ENCODE data around the gene CIDEA. TPM values are rescaled to one million over a fixed set of nuclear protein-coding genes. Genes with fewer than 3 reads are reported as not detected.
"Not testable (repeated sequence)": the region's sequence is repeated elsewhere in the genome, so short reads cannot be mapped to it uniquely, and the experiment has no call there.

The CIDEA gene
- total RNA-seq, 2 experiments from 2014 or later: not detected

DNA sequence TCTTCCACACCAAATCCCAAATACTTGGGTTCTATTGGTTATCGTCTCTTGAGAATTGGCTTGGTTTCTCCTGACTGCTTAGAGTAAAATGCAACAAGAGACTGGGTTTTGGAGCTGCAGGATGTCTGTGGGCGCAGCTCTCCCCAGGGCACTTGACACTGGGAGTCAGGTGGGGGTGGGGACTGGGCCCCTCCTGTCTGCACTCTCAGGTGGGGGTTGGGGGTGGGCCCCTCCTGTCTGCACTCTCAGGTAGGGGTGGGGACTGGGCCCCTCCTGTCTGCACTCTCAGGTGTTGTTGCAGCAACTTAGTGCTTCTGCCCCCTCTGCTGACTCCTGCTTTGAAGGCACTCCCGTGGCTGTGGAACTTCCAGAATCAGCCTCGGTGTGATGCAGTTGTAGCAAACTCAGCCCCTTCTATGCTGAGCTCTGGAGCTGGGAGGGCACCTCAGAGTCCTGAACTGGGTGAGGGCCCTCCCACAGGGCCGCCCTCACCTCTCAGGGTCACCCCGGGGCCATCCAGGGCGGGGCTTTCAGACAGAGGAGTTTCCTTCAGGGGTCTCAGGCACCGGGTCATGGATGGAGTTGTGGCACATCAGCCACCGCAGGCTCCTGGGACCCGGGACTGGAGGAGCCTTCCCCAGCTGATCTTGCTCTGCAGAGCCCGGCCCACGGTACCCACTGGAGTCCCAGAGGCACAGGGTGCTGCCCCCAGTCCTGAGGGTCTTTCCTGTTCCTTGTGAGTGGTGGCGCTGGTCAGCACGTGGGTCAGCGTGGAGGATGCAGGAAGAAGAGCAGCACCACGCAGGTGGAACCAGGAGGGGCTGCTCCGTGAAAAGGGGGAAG, 22.9 kb upstream of the CIDEA start:
- intact Hi-C loops (cut with micrococcal nuclease): loop anchor here (10.0 kb wide), 1 partner anchor 176 kb away; no protein-coding TSS in a partner anchor
- Mint-ChIP-seq H3K36me3 (ENCODE audit: low read depth) (no peaks in the 10 kb centered on the region), H3K27me3 (ENCODE audit: low read depth) (no peaks in the 10 kb centered on the region), H3K4me3 (no peak overlapping the region), H3K4me1 (ENCODE audit: low read depth) (no peaks in the 10 kb centered on the region), H3K27ac (no peak overlapping the region), H3K9me3 (no peaks in the 10 kb centered on the region)
- CTCF ChIA-PET: interaction anchor here (1.1 kb wide), 1 partner anchor 10 kb away, joined by 3 read pairs; no protein-coding TSS in a partner anchor
- no peak for DNase-seq

DNA sequence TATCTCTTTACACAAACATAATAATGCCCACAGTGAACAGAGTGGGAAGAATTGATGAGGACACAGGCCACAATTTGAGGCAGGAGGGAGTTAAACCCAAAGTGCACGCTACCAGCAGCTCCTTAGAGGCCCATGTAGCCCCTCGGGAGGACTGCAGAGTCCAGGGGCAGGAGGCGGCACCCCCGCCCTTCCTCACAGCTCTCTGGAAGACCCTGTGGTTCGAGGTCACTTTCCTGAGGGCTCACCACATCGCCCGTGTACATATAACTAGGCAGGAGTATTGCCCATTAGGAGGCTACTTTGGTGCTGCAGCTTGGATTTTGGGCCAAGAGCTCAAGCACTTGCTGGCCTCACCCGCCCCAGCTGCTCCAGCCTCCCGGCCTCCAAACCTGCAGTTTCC, 22.2 kb upstream of the CIDEA start:
- Mint-ChIP-seq H3K9me3 (no peaks in the 10 kb centered on the region), H3K27me3 (ENCODE audit: low read depth) (peaks cover 4% of the 10 kb centered on the region), H3K36me3 (ENCODE audit: low read depth) (no peaks in the 10 kb centered on the region), H3K27ac (no peak overlapping the region), H3K4me1 (ENCODE audit: low read depth) (no peaks in the 10 kb centered on the region), H3K4me3 (no peak overlapping the region)
- no peak for DNase-seq
- intact Hi-C loops (cut with micrococcal nuclease): loop anchor here (10.0 kb wide), 1 partner anchor 177 kb away; no protein-coding TSS in a partner anchor
- CTCF ChIA-PET: interaction anchor here (1.1 kb wide), 1 partner anchor 9 kb away, joined by 3 read pairs; no protein-coding TSS in a partner anchor

DNA sequence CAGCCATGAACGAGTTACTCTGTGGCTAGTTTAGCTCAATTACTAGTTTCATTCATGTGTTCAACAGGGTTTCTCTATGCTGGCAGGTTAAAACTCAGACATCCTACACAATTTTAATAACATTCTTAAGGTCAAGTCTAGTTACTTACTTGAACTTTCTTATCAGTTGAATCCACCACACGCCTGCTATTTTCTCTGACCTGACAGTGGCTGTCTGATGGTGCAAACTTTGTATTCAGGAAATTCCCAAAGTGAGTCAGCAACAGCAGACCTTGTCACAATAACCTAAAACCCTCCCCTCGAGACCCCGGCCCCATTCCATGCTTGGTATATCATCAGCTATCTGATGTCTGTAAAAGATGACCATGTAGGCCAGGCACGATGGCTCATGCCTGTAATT, 20.8 kb upstream of the CIDEA start:
- H3K9me3 Mint-ChIP-seq: no peaks in the 10 kb centered on the region
- intact Hi-C loops (cut with micrococcal nuclease): loop anchor here (10.0 kb wide), 1 partner anchor 179 kb away; no protein-coding TSS in a partner anchor
- no peaks in the 10 kb centered on the region for H3K4me1 Mint-ChIP-seq (ENCODE audit: low read depth)
- CTCF ChIA-PET: no interaction called here
- H3K27me3 Mint-ChIP-seq (ENCODE audit: low read depth): peaks cover 9% of the 10 kb centered on the region
- no peak overlapping the region for H3K27ac Mint-ChIP-seq
- no peak overlapping the region for H3K4me3 Mint-ChIP-seq
- no peaks in the 10 kb centered on the region for H3K36me3 Mint-ChIP-seq (ENCODE audit: low read depth)
- DNase-seq: no peak

DNA sequence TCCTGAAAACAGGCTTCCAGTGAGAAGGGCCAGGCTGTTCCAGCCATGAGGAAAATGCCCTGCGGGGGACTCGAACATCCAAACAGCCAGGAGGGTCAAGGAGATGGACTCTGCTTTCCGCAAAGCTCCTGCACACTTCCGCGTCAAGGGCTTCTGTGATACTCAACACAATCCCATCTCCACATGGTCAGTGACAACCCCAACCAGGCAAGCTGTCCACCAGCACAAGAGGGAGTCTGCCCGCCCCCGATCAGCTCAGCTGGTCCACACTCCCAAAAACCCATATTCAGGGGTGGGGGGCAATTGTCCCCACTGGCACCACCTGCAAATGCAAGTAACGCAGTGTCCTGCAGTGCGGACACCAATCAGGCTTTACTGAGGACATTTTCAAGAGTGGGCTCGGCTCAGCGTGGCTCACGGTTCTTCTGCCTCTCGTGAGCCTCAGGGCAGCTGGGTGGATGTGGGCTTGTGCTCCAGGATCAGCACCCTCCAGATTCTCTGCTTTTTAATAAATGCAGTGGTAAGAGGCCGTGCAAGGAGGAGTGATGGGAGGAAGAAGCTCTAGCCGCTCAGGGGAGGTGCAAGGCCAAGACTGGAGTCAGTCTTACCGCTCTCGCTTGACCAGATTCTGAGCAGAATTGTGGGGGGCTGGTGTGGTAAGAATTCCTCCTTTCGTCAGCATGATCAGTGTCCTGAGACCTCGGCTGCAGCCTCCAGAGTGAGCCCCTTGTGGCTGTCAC, 19.5 kb upstream of the CIDEA start:
- DNase-seq: no peak
- Mint-ChIP-seq H3K36me3 (ENCODE audit: low read depth) (no peaks in the 10 kb centered on the region), H3K27ac (no peak overlapping the region), H3K4me1 (ENCODE audit: low read depth) (no peaks in the 10 kb centered on the region), H3K9me3 (no peaks in the 10 kb centered on the region), H3K27me3 (ENCODE audit: low read depth) (peaks cover 13% of the 10 kb centered on the region), H3K4me3 (no peak overlapping the region)
- intact Hi-C loops (cut with micrococcal nuclease): loop anchor here (10.0 kb wide), 1 partner anchor 180 kb away; no protein-coding TSS in a partner anchor
- CTCF ChIA-PET: no interaction called here

DNA sequence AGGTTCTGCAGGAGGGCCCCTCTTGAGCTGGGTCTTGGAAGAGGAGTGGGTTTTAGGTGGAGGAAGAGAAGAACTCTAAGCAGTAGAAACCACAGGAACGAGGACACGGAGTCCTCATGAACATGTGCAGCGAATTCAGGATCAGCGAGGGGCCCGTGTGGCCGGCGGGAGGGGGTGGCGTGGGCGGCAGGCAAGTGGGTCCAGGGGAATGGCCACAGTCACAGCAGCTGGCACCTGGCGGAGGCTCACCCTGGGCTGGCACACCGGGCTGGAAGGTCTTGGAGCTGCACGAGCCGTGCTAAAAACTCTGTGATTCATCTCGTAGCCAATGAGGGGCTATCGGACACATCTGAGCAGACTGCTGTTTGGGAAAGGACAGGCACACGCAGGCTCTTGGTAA, 18.0 kb upstream of the CIDEA start:
- CTCF ChIA-PET: interaction anchor here (1.0 to 1.9 kb wide), 5 partner anchors 9 to 36 kb away, joined by 3 to 6 read pairs (median 5); no protein-coding TSS in a partner anchor
- Mint-ChIP-seq H3K27ac (no peak overlapping the region), H3K4me1 (ENCODE audit: low read depth) (no peaks in the 10 kb centered on the region), H3K36me3 (ENCODE audit: low read depth) (no peaks in the 10 kb centered on the region), H3K4me3 (no peak overlapping the region), H3K9me3 (no peaks in the 10 kb centered on the region), H3K27me3 (ENCODE audit: low read depth) (peaks cover 13% of the 10 kb centered on the region)
- no peak for DNase-seq
- intact Hi-C loops (cut with micrococcal nuclease): loop anchor here (10.0 kb wide), 1 partner anchor 181 kb away; no protein-coding TSS in a partner anchor

DNA sequence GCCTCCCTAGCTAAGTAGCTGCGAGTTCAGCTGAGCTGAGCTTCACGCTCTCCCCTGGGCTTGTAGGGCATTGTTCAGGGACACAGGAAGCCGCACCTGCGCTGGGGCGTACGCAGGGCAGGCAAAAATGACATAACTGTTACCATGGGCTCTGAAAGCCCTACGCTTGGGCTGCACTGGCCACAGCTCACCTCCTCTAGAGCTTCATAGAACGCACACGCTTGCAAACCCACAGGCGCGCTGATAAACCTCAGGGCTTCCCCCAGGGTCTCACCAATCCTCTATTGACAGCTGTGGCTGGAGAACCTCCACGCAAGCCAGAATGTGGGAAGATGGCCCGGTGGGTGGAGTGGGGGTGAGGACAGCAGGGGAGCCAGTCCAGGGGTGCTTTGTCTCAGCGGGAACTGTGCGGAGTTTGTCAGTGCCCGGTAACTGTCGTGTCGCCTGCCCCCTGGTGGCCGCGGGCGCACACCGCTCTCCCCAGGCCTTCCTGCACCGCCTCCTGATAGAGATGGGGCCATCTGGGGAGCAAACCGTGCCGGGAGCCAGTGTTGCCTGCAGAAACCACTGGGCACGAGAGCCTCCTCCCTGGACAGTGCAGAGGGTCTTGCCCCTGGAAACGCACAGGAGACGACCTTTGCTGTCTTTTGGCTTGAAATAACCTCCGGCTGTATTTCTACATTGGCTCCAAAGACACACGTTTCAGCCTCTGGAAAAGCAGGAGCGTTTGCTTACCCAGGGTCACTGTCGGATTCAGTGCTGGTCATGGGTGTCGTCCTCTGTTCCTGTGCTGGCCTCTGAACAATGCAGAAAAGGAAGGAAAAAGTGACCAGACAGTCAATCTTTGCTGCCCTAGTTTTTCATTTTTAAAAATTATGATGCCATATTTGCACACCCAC, 17.0 kb upstream of the CIDEA start:
- Mint-ChIP-seq H3K4me1 (ENCODE audit: low read depth) (no peaks in the 10 kb centered on the region), H3K36me3 (ENCODE audit: low read depth) (no peaks in the 10 kb centered on the region), H3K9me3 (no peaks in the 10 kb centered on the region), H3K4me3 (no peak overlapping the region), H3K27me3 (ENCODE audit: low read depth) (peaks cover 13% of the 10 kb centered on the region), H3K27ac (no peak overlapping the region)
- DNase-seq: peak; percentile 78
- CTCF ChIA-PET: interaction anchor here (0.6 to 1.9 kb wide), 6 partner anchors 8 to 546 kb away, joined by 3 to 6 read pairs (median 4); no protein-coding TSS in a partner anchor
- intact Hi-C loops (cut with micrococcal nuclease): loop anchor here (1.0 to 10.0 kb wide), 2 partner anchors 182 to 299 kb away; no protein-coding TSS in a partner anchor

DNA sequence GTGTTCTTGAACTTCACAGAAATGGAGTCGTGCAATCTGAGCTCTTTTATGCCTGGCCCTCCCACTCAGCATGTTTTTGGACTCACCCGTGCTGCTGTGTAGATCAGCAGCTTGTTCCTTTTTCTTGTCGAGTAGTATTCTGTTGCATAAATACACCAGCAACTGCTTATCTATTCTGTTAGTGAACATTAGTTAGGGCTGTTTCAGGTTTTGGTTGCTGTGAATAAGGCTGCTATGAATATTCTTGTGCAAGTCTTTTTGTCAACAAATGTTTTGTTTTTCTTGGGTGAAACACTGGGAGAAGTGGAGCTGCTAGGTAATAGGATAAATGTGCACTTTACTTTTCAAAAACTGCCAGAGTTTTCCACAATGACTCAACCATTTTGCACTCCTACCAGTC, 15.3 kb upstream of the CIDEA start:
- no peaks in the 10 kb centered on the region for H3K36me3 Mint-ChIP-seq (ENCODE audit: low read depth)
- no peaks in the 10 kb centered on the region for H3K9me3 Mint-ChIP-seq
- intact Hi-C loops (cut with micrococcal nuclease): loop anchor here (10.0 kb wide), 1 partner anchor 184 kb away; no protein-coding TSS in a partner anchor
- peaks cover 18% of the 10 kb centered on the region for H3K27me3 Mint-ChIP-seq (ENCODE audit: low read depth)
- H3K27ac Mint-ChIP-seq: no peak overlapping the region
- no peak overlapping the region for H3K4me3 Mint-ChIP-seq
- no peak for DNase-seq
- H3K4me1 Mint-ChIP-seq (ENCODE audit: low read depth): no peaks in the 10 kb centered on the region
- CTCF ChIA-PET: interaction anchor here (0.7 to 1.0 kb wide), 3 partner anchors 18 to 563 kb away, joined by 3 to 4 read pairs (median 3); no protein-coding TSS in a partner anchor

DNA sequence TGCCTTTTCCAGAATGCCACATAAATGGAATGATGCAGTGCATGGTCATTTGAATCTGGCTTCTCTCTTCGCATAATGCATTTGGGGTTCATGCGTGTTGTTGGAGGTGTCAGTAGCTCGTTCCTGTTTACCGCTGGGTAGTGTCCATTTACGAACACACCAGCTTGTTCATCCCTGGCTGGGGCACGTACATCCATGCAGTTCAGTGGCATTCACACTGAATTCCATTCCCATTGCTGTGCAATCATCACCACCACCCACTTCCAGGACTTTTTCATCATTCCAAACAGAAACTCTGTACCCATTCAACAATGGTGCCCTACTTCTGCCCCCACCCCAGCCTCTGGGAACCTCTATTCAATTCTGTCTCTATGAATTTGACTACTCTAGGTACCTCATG, 14.7 kb upstream of the CIDEA start:
- Mint-ChIP-seq H3K4me3 (no peak overlapping the region), H3K36me3 (ENCODE audit: low read depth) (no peaks in the 10 kb centered on the region), H3K27me3 (ENCODE audit: low read depth) (peaks cover 18% of the 10 kb centered on the region), H3K4me1 (ENCODE audit: low read depth) (no peaks in the 10 kb centered on the region), H3K27ac (no peak overlapping the region), H3K9me3 (no peaks in the 10 kb centered on the region)
- CTCF ChIA-PET: interaction anchor here (0.7 to 1.0 kb wide), 2 partner anchors 200 to 564 kb away, joined by 3 to 4 read pairs; no protein-coding TSS in a partner anchor
- DNase-seq: no peak
- intact Hi-C loops (cut with micrococcal nuclease): loop anchor here (10.0 kb wide), 1 partner anchor 185 kb away; no protein-coding TSS in a partner anchor

DNA sequence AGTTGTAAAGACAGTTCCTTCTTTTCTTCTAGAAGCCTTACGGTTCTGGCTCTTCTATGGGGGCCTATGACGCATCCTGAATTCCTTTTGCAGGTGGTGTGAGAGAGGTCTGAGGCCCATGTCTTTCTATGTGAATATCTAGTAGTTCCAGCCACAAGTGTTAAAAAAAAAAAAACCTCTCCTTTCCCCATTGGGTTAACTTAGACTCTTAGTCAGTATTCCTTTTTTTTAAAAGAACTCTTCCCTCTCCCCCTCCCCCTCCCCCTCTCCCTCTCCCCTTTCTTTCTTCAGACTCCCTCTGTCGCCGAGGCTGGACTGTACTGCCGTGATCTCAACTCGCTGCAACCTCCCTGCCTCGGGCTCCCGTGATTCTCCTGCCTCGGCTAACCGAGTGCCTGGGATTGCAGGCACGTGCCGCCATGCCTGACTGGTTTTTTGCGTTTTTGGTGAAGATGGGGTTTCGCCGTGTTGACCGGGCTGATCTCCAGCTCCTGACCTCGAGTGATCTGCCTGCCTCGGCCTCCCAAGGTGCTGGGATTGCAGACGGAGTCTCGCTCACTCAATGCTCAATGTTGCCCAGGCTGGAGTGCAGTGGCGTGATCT, 11.4 kb upstream of the CIDEA start:
- CTCF ChIA-PET: no interaction called here
- Mint-ChIP-seq H3K4me1 (ENCODE audit: low read depth) (no peaks in the 10 kb centered on the region), H3K4me3 (no peak overlapping the region), H3K9me3 (no peaks in the 10 kb centered on the region), H3K36me3 (ENCODE audit: low read depth) (no peaks in the 10 kb centered on the region), H3K27me3 (ENCODE audit: low read depth) (peaks cover 16% of the 10 kb centered on the region), H3K27ac (no peak overlapping the region)
- intact Hi-C loops (cut with micrococcal nuclease): no loop called here
- no peak for DNase-seq

DNA sequence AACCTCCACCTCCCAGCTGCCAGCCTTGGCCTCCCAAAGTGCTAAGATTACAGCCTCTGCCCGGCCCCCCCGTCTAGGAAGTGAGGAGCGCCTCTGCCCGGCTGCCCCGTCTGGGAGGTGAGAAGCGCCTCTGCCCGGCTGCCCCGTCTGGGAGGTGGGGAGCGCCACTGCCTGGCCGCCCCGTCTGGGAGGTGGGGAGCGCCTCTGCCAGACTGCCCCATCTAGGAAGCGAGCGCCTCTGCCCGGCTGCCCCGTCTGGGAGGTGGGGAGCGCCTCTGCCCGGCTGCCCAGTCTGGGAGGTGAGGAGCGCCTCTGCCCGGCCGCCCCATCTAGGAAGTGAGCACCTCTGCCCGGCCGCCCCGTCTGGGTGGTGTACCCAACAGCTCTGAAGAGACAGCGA, 10.9 kb upstream of the CIDEA start:
- H3K4me3 Mint-ChIP-seq; DNase-seq; H3K36me3 Mint-ChIP-seq (ENCODE audit: low read depth); H3K9me3 Mint-ChIP-seq; intact Hi-C loops (cut with micrococcal nuclease); CTCF ChIA-PET; H3K27ac Mint-ChIP-seq; H3K4me1 Mint-ChIP-seq (ENCODE audit: low read depth): not testable (repeated sequence)
- H3K27me3 Mint-ChIP-seq (ENCODE audit: low read depth): peaks cover 16% of the 10 kb centered on the region

DNA sequence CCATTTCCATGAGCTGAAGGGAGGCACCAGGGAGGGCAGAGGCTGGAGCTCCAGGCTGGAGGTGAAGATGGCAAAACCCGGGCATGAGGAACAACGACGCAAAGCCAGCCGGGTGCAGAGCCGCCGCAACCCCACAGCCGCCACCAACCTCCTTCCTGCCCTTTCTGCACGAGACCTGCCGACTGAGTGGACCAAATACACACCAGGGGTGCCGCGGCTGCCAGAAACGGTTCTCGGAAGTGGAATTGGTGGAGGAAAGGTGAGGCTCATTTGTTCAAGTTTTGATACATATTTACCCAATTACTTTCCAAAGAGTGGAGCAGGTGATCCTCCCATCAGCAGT, 8.4 kb upstream of the CIDEA start:
- Mint-ChIP-seq H3K27ac (no peak overlapping the region), H3K4me1 (ENCODE audit: low read depth) (no peaks in the 10 kb centered on the region), H3K4me3 (no peak overlapping the region), H3K36me3 (ENCODE audit: low read depth) (no peaks in the 10 kb centered on the region), H3K27me3 (ENCODE audit: low read depth) (peaks cover 19% of the 10 kb centered on the region), H3K9me3 (no peaks in the 10 kb centered on the region)
- intact Hi-C loops (cut with micrococcal nuclease): no loop called here
- no peak for DNase-seq
- CTCF ChIA-PET: interaction anchor here (1.1 kb wide), 1 partner anchor 26 kb away, joined by 3 read pairs; no protein-coding TSS in a partner anchor

Measured in activated naive CD4-positive, alpha-beta T cell treated with anti-CD3 and anti-CD28 coated beads for 36 hours (primary cell).